ENCODE results near the gene BCLAF1.

GRCh38 chr6:136312975-136313374, 23.3 kb upstream of the BCLAF1 start:
- TF ChIP-seq CTCF (IDR thresholded peaks at IDR 0.05; ENCODE audit: low read depth, low read length, poor library complexity, severe bottlenecking) = no peak
- TF ChIP-seq EZH2phosphoT487 (IDR thresholded peaks at IDR 0.05; ENCODE audit: borderline replicate concordance, low read length) = no peak
